ENCODE measurements around the gene CBX5. TPM values are rescaled to one million over a fixed set of nuclear protein-coding genes. Genes with fewer than 3 reads are reported as not detected.

The CBX5 gene
- total RNA-seq, 1 donor from 2014 or later: 67.3 TPM

DNA sequence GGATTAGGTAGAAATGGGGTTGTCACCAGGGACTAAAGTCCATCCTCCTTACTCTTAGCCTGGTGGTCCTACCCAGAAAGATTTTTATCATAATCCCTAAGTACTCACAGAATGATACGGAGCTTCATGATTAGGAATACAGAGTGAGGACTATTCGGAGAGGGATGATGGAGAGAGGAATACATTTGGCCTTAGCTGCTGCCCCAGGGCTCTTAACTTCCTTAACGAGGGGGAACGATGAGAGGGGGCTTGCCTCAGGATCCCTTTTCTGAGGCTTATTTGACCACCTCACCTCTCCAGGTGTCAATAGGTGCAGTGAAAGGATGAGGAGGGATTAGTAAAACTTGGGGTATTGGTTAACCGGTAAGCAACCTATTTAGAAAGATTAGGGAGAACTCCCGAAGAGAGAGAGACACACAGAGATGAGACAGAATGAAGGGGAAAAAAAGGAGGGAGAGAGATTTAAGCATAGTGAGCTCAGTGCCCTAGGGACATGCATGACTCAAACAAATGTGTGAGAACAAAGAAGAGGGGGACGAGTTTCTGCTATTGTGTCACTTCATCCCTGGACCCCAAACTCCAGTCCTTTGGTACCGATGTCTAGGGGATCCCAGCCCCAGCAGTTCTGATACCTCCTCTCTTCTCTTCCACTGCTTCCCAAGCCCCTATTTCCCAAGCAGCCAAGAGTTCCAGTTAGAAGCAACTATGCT, 19.7 kb upstream of the CBX5 start:
- TF ChIP-seq CTCF (conservative IDR thresholded peaks at IDR 0.05; ENCODE audit: low read depth, low read length): no peak
- no peak for DNase-seq (ENCODE audit: low read depth)

GRCh38 chr12:54298904-54299303, 19.0 kb upstream of the CBX5 start:
- TF ChIP-seq CTCF (conservative IDR thresholded peaks at IDR 0.05; ENCODE audit: low read depth, low read length): no peak
- DNase-seq (ENCODE audit: low read depth): no peak
- no peak overlapping the region for H3K4me3 ChIP-seq (ENCODE audit: low read depth, low read length)

More for the DNA sequence above, 19.7 kb upstream of the CBX5 start:
- H3K4me3 ChIP-seq (ENCODE audit: low read depth, low read length): no peak overlapping the region

GRCh38 chr12:54296393-54297099, 16.6 kb upstream of the CBX5 start:
- no peak overlapping the region for H3K4me3 ChIP-seq (ENCODE audit: low read depth, low read length)
- no peak for TF ChIP-seq CTCF (conservative IDR thresholded peaks at IDR 0.05; ENCODE audit: low read depth, low read length)
- DNase-seq (ENCODE audit: low read depth): no peak

DNA sequence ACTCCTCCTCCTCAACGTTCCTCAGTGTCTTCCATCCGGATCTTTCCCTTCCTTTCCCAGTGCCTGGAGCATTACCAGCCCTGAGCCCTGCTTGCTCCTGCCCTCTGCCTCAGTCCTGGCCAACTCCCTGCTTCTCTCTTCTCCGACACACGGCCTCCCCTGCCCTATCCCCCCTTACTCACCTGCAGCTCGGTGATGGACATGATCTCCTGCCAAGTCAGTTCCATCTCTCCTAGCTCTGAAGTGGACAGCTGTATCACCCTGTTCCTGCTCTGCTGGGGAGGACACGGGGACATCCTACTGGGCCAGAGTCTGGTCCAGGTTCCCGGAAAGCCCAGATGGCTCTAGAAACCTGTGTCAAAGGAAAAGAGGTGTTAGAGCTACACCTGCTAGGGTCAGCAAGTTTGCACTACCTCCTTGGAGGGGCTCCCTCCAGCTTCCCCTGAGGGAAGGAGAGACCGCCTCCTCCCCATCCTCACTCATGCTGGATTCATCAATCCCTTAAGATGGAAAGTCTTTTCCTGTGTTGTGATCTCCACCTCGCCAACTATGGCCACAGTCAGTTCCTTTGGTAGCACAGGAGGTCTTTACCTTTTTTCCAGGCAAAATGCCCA, 15.1 kb upstream of the CBX5 start:
- no peak overlapping the region for H3K4me3 ChIP-seq (ENCODE audit: low read depth, low read length)
- TF ChIP-seq CTCF (conservative IDR thresholded peaks at IDR 0.05; ENCODE audit: low read depth, low read length): no peak
- no peak for DNase-seq (ENCODE audit: low read depth)

GRCh38 chr12:54294152-54294952, 14.4 kb upstream of the CBX5 start:
- no peak for DNase-seq (ENCODE audit: low read depth)
- H3K4me3 ChIP-seq (ENCODE audit: low read depth, low read length): no peak overlapping the region
- peak; percentile 91 for TF ChIP-seq CTCF (conservative IDR thresholded peaks at IDR 0.05; ENCODE audit: low read depth, low read length)

DNA sequence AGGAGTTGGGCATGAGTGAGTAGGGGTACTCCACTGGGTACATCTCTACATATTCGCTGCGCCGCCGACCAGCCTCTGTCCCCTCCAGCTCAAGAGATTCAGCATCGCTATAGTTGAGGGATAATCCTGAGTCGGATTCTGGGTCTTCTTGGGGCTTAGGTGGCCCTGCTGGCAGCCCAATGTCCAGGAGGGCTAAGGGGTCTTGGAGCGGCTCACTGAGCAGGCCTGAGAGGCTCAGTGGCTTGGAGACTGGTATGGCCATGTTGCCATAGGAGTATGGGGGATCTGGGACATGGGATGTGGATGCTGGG, 13.0 kb upstream of the CBX5 start:
- TF ChIP-seq CTCF (conservative IDR thresholded peaks at IDR 0.05; ENCODE audit: low read depth, low read length): no peak
- no peak overlapping the region for H3K4me3 ChIP-seq (ENCODE audit: low read depth, low read length)
- no peak for DNase-seq (ENCODE audit: low read depth)

Data from epithelial cell of proximal tubule (primary cell).